Smooth muscle cell (in vitro differentiated cells): ENCODE measurements around the gene COPS2. TPM values are rescaled to one million over a fixed set of nuclear protein-coding genes. Genes with fewer than 3 reads are reported as not detected.
A peak's percentile ranks its signal among the peaks of the same experiment; 100 is the strongest.

Experiments
- DNase-seq: peaks from one replicate; lab custom pipeline; 2025; ENCODE audit not compliant: unreplicated experiment; lab: John Stamatoyannopoulos, UW
- H2AFZ ChIP-seq: fragments of 200-600 bp; sonication (generic); 2 replicates; pipeline ENCODE4 v1.6.0; 2016; ENCODE audit warnings: antibody characterized with exemption, low read depth, mild to moderate bottlenecking
- H3F3A ChIP-seq: fragments of 200-600 bp; sonication (generic); 2 replicates; pipeline ENCODE4 v1.6.0; 2017; ENCODE audit warnings: antibody characterized with exemption, low read depth
- H3K27ac ChIP-seq: fragments of 200-600 bp; sonication (generic); 2 replicates; pipeline ENCODE4 v1.5.1; 2016; ENCODE audit warnings: low read depth, mild to moderate bottlenecking
- H3K27me3 ChIP-seq: fragments of 200-600 bp; sonication (generic); 2 replicates; pipeline ENCODE4 v1.6.1; 2016; ENCODE audit warnings: low read depth, mild to moderate bottlenecking
- H3K36me3 ChIP-seq: fragments of 200-600 bp; sonication (generic); 2 replicates; pipeline ENCODE4 v1.5.1; 2016; ENCODE audit warnings: low read depth
- H3K4me1 ChIP-seq: fragments of 200-600 bp; sonication (generic); 2 replicates; pipeline ENCODE4 v1.5.1; 2016; ENCODE audit warnings: low read depth
- H3K4me2 ChIP-seq: fragments of 200-600 bp; sonication (generic); 2 replicates; pipeline ENCODE4 v1.6.0; 2016; ENCODE audit warnings: mild to moderate bottlenecking
- H3K4me3 ChIP-seq: fragments of 200-600 bp; sonication (generic); 2 replicates; pipeline ENCODE4 v1.5.1; 2016; ENCODE audit warnings: mild to moderate bottlenecking
- H3K79me2 ChIP-seq: fragments of 200-600 bp; sonication (generic); 2 replicates; pipeline ENCODE4 v1.6.0; 2016; ENCODE audit warnings: low read depth, mild to moderate bottlenecking
- H3K9ac ChIP-seq: fragments of 200-600 bp; sonication (generic); 2 replicates; pipeline ENCODE4 v1.6.0; 2016; ENCODE audit warnings: low read depth
- H3K9me3 ChIP-seq: fragments of 200-600 bp; sonication (generic); replicated peaks from 2 replicates; pipeline ENCODE4 v1.5.1; 2016; ENCODE audit warnings: low read depth
- H4K20me1 ChIP-seq: fragments of 200-600 bp; sonication (generic); 2 replicates; pipeline ENCODE4 v1.6.0; 2016; ENCODE audit warnings: low read depth
- CTCF ChIP-seq: fragments of 200-600 bp; sonication (generic); IDR thresholded peaks from 2 replicates; pipeline ENCODE4 v1.5.1; 2017; ENCODE audit warnings: borderline replicate concordance, mild to moderate bottlenecking, antibody characterized with exemption; ENCODE audit not compliant: insufficient read depth, poor library complexity, severe bottlenecking
- WGBS: methylation state at CpG from one replicate; pipeline ENCODE4 v1.1.7; 2016; ENCODE audit warnings: low lambda C conversion rate; 5-methylcytosine and 5-hydroxymethylcytosine counted together
- polyA plus RNA-seq: library from polyadenylated mRNA; unstranded; fragments of >200 nt; fragmentation: Nextera tagmentation; extraction: Ambion mirVana; gene quantifications from 2 replicates; pipeline ENCODE4 v1.2.1, GENCODE V29; 2016
- total RNA-seq: library from RNA; depleted of rRNA; stranded (reverse); fragments of >200 nt; gene quantifications from 2 replicates; pipeline ENCODE4 v1.2.3, GENCODE V29; 2014

COPS2 gene
- total and polyA plus RNA-seq, 2 experiments from 2014 or later: 21.5 to 88.0 TPM

DNA sequence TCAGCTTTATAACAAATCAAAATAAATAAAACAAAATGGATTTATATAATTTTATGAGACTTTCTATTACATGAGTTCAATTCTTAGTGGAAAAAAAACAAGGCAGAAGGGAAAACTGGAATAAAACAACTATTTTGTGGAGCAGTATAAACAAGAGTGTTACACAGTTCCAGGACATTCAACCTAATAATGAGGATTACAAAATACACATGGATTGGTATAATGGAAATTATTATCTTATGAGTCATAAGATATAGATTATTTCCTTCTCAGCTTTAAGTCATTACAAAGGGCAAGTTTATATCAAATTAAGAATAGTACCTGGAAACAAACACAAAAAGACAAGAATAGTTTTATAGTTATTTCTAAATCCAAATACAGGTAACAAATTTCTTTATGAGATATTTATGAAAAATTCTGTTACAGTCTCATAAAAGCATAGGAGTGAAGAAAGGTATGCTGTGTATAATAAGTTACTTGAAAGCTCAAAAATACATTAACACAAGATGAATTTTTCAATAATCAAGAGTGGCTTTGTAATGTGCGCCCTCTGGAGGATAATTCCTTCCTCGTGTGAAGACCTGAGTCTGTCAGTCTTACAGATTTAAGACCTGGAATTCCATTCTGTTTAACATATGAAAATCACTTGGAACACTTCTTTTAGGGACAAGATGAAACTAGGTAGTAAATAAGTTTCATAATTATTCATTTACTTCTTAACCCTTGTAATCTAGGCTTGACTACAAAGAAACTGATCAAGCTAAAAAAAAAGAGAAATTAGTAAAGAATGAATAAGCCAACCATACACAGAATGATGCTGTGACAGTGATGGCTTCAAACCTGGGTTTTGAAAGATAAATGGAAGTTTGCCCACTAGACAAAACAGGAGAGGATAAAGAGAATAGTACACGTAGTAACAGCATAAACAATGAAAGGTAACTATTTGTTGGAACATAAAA is 9.5 kb downstream of the COPS2 start:
- WGBS: 32% methylated on average over 3 of the region's 3 CpGs
- Histone ChIP-seq H3K4me2 (no peak overlapping the region), H3K4me3 (no peak overlapping the region), H4K20me1 (peaks cover 95% of the 10 kb centered on the region), H3K9ac (no peak overlapping the region), H3K27me3 (no peaks in the 10 kb centered on the region), H3F3A (no peaks in the 10 kb centered on the region), H3K79me2 (peaks cover 91% of the 10 kb centered on the region), H3K9me3 (no peaks in the 10 kb centered on the region), H2AFZ (no peak overlapping the region), H3K27ac (peak overlapping the region; percentile 32), H3K4me1 (no peaks in the 10 kb centered on the region), H3K36me3 (peaks cover 13% of the 10 kb centered on the region)
- TF ChIP-seq CTCF: peak; percentile 70
- no peak for DNase-seq

DNA sequence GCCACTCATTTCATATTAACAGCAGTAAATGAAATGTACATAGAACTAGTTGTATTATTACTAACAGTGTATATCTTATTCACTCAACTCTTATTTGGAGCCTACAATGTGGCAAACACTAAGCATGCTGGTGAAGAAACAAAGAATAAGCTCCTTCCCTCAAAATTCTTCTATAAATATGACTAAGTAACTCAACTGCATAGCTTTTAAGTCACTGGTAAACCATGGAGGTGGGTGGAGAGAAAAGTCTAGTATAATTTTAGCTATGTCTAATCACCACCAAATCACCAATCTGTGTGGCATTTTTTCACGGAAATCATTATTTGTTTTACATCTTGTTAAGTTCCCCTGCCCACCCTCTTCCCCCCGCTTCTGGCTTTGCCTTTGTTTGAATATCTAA is 17.5 kb downstream of the COPS2 start:
- WGBS: 79% methylated on average over 2 of the region's 2 CpGs
- Histone ChIP-seq H3K4me3 (no peak overlapping the region), H4K20me1 (peaks cover 43% of the 10 kb centered on the region), H3K36me3 (peaks cover 43% of the 10 kb centered on the region), H3F3A (no peaks in the 10 kb centered on the region), H3K27ac (peak overlapping the region; percentile 23), H2AFZ (no peak overlapping the region), H3K4me2 (no peak overlapping the region), H3K79me2 (peaks cover 21% of the 10 kb centered on the region), H3K9ac (no peak overlapping the region), H3K27me3 (no peaks in the 10 kb centered on the region), H3K4me1 (peaks cover 5% of the 10 kb centered on the region), H3K9me3 (no peaks in the 10 kb centered on the region)
- DNase-seq: no peak
- no peak for TF ChIP-seq CTCF

GRCh38 chr15:49135911-49136310 is 19.5 kb downstream of the COPS2 start:
- peaks cover 41% of the 10 kb centered on the region for H3K36me3 ChIP-seq
- TF ChIP-seq CTCF: no peak
- peaks cover 25% of the 10 kb centered on the region for H4K20me1 ChIP-seq
- DNase-seq: no peak
- no peaks in the 10 kb centered on the region for H3K27me3 ChIP-seq
- H3K27ac ChIP-seq: no peak overlapping the region
- H2AFZ ChIP-seq: no peak overlapping the region
- WGBS: 84% methylated on average over 3 of the region's 3 CpGs
- H3K79me2 ChIP-seq: peaks cover 8% of the 10 kb centered on the region
- no peaks in the 10 kb centered on the region for H3K9me3 ChIP-seq
- no peak overlapping the region for H3K4me2 ChIP-seq
- no peaks in the 10 kb centered on the region for H3F3A ChIP-seq
- no peak overlapping the region for H3K4me3 ChIP-seq
- no peak overlapping the region for H3K9ac ChIP-seq
- peaks cover 5% of the 10 kb centered on the region for H3K4me1 ChIP-seq

GRCh38 chr15:49135342-49135857 is 20.0 kb downstream of the COPS2 start:
- 98% methylated on average over 2 of the region's 2 CpGs for WGBS
- no peak for TF ChIP-seq CTCF
- Histone ChIP-seq H3K36me3 (peaks cover 40% of the 10 kb centered on the region), H3K27me3 (no peaks in the 10 kb centered on the region), H3F3A (no peaks in the 10 kb centered on the region), H3K9ac (no peak overlapping the region), H3K79me2 (peaks cover 3% of the 10 kb centered on the region), H3K4me3 (no peak overlapping the region), H3K4me2 (no peak overlapping the region), H3K4me1 (peaks cover 5% of the 10 kb centered on the region), H3K9me3 (no peaks in the 10 kb centered on the region), H4K20me1 (peaks cover 20% of the 10 kb centered on the region), H2AFZ (no peak overlapping the region), H3K27ac (no peak overlapping the region)
- DNase-seq: no peak
